MM.1S (cell line): ENCODE results near the gene WDR70.

Experiments
- CTCF ChIP-seq: fragments of 300-600 bp; sonication (generic); IDR thresholded peaks from 2 replicates; pipeline ENCODE4 v1.5.1; 2016; ENCODE audit warnings: antibody characterized with exemption, low read length, mixed read lengths
- EZH2 ChIP-seq: fragments of 300-600 bp; sonication (generic); optimal IDR thresholded peaks from 2 replicates; pipeline ENCODE3; 2017; ENCODE audit warnings: low read depth, mild to moderate bottlenecking, antibody characterized with exemption, low read length, mixed read lengths

- TF ChIP-seq CTCF (no peak), EZH2 (no peak)
Measured at GRCh38 chr5:37738057-37738691, 359.1 kb downstream of the WDR70 start.
